GM13976 (cell line): ENCODE measurements around the gene ABR.

Experiments
- DNase-seq: peaks from one replicate; pipeline ENCODE4 v3.0.0; 2012; ENCODE audit warnings: low spot score
- in situ Hi-C: fragments of 300-500 bp; cut with MboI; formaldehyde crosslinking; loops from one replicate; pipeline ENCODE4 v1.12.0; 2022; ENCODE audit warnings: low sequenced_read_pairs, mixed read lengths, inconsistent platforms; ENCODE audit not compliant: unreplicated experiment
- TF ChIP-seq, protein P1 (sequence below): IDR thresholded peaks from 2 replicates; pipeline ENCODE4 v1.5.1; 2012; ENCODE audit warnings: borderline replicate concordance, mild to moderate bottlenecking; ENCODE audit not compliant: insufficient read depth; ENCODE audit errors: extremely low read depth, missing control alignments, control extremely low read depth

Gene ABR

DNA sequence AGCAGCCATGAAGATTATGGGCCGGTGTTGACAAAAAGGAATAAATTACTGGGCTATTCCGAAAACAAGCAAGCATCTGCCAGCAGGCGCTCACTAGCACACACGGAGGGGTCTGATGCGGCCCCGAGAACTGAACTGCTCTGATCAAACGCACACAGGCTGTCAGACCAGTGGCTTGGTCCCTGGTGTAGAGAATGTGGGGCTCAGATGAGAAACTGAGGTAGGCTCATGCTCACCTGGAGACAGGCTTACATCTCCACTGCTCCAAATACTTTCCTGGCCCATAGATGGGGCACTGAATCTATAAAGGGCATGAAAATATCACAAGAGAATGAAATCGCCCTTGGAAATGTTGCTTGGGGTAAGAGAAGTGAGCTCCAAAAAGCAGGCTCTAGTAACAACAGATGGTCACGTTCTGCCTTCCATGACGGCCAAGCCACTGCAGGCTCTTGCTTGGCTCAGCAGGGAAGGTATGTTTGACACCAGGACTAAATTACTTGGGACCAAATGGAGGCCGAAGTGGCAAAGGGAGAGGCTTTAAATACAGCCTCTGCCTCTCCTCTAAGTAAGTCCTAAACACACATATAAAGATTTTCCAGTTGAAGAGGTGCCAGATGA, 5.4 kb downstream of the ABR start:
- TF ChIP-seq, protein P1, sequence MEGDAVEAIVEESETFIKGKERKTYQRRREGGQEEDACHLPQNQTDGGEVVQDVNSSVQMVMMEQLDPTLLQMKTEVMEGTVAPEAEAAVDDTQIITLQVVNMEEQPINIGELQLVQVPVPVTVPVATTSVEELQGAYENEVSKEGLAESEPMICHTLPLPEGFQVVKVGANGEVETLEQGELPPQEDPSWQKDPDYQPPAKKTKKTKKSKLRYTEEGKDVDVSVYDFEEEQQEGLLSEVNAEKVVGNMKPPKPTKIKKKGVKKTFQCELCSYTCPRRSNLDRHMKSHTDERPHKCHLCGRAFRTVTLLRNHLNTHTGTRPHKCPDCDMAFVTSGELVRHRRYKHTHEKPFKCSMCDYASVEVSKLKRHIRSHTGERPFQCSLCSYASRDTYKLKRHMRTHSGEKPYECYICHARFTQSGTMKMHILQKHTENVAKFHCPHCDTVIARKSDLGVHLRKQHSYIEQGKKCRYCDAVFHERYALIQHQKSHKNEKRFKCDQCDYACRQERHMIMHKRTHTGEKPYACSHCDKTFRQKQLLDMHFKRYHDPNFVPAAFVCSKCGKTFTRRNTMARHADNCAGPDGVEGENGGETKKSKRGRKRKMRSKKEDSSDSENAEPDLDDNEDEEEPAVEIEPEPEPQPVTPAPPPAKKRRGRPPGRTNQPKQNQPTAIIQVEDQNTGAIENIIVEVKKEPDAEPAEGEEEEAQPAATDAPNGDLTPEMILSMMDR, result no peak
- no peak for DNase-seq
- in situ Hi-C loops, result no loop called here

DNA sequence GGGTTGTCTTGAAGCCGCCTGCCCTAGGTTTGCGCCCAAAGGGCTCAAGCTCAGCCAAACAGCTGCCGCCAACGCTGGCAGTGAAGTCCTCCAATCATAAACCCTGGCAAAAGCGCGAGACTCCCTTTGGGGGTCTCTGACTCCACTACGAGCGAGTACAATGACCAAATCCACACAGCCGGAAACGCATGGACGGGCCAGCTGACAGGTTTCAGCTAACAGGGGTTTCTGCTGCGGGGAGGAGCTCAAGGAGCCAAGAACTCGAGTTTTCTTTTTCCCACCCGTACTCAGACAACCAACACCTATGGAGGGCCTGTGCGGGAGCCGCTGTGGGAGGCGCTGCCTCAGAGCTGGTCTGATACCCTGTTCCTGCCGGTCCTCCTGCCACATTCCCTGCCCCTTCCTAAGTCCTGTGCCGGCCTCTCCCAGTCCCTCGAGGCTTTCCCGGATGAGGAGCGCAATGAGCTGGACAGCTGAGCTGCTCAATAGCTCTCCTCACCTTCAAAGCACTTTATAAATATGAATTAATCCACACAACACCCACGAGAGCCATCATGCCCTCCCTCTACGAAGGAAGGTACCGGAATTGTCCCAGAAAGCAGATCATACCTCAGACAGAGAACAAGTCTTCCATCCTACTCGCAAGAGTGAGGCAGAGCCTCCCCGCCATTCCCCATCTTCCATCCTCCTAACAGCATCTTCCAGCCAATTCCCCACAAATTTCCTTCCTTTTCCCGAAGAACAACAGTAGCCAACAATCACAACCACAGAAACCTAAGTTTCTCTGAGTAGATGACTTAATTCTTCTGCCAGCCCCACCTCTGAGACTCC, 6.1 kb downstream of the ABR start:
- in situ Hi-C loops, result no loop called here
- TF ChIP-seq, protein P1, result no peak
- no peak for DNase-seq

- TF ChIP-seq, protein P1, result no peak
- no peak for DNase-seq
- in situ Hi-C loops, result no loop called here
These were observed 7.8 kb downstream of the ABR start for GRCh38 chr17:1171953-1172352.

DNA sequence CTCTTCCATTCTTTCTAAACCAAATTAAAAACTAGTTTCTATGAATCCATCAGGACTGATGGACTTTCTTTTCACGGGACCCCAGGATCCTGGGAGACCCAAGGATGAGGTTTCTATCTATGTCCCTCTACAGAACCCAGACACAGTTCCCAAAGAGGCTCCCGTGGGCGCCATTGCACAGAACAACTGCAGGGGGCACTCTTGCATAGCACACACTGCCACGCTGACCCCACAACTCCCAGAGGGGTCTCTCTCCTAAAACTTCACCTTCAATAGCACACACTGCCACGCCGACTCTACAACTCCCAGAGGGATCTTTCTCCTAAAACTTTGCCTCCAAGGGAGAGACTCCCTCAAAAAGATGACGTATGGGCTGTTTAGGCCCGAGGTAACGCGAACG, 9.0 kb downstream of the ABR start:
- no peak for DNase-seq
- TF ChIP-seq, protein P1, result peak; percentile 12
- in situ Hi-C loops, result no loop called here

DNA sequence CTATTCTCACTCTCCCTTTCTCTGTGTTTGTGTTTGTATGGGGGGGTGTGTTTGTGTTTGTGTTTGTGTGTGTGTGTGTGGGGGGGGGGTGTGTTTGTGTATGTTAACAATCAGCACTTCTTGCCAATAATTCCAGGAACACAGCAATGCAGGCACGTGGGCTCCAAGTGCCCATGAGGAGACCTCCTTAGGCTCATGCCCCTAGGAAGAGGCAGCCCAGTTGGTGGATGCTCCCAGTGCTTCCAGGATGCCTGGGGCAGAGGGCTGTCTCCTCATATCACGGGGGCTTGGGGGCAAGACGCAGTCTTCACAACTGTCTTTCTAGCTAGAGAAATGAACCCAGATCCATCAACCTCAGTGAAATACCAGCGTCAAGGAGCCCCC, 9.9 kb downstream of the ABR start:
- no peak for DNase-seq
- TF ChIP-seq, protein P1, result no peak
- in situ Hi-C loops, result no loop called here

GRCh38 chr17:1169221-1169928, 10.4 kb downstream of the ABR start:
- TF ChIP-seq, protein P1, result no peak
- in situ Hi-C loops, result no loop called here
- no peak for DNase-seq
